A673 (cell line): ENCODE results near the gene TRIM61.
"Not testable (repeated sequence)": the region's sequence is repeated elsewhere in the genome, so short reads cannot be mapped to it uniquely, and the experiment has no call there.

ENCODE experiments used
- EZH2 ChIP-seq: fragments of 200-600 bp; sonication (generic); IDR thresholded peaks from 2 replicates; pipeline ENCODE4 v1.6.1; 2017; ENCODE audit warnings: borderline replicate concordance, low read depth, mild to moderate bottlenecking, mixed read lengths, antibody characterized with exemption, low read length; ENCODE audit not compliant: poor library complexity, severe bottlenecking
- TF ChIP-seq, protein P1 (sequence below): fragments of 300-800, 200-600 bp; sonication (generic); conservative IDR thresholded peaks from 2 replicates; pipeline ENCODE4 v1.5.1; 2017; ENCODE audit warnings: low read depth, mild to moderate bottlenecking, antibody characterized with exemption, low read length, moderate library complexity, mixed read lengths

DNA sequence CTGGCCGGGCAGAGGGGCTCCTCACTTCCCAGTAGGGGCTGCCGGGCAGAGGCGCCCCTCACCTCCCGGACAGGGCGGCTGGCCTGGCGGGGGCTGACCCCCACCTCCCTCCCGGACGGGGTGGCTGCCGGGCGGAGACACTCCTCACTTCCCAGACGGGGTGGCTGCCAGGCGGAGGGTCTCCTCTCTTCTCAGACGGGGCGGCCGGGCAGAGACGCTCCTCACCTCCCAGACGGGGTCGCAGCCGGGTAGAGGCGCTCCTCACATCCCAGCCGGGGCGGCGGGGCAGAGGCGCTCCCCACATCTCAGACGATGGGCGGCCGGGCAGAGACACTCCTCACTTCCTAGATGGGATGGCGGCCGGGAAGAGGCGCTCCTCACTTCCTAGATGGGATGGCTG, 42.5 kb upstream of the TRIM61 start:
- TF ChIP-seq, protein P1, sequence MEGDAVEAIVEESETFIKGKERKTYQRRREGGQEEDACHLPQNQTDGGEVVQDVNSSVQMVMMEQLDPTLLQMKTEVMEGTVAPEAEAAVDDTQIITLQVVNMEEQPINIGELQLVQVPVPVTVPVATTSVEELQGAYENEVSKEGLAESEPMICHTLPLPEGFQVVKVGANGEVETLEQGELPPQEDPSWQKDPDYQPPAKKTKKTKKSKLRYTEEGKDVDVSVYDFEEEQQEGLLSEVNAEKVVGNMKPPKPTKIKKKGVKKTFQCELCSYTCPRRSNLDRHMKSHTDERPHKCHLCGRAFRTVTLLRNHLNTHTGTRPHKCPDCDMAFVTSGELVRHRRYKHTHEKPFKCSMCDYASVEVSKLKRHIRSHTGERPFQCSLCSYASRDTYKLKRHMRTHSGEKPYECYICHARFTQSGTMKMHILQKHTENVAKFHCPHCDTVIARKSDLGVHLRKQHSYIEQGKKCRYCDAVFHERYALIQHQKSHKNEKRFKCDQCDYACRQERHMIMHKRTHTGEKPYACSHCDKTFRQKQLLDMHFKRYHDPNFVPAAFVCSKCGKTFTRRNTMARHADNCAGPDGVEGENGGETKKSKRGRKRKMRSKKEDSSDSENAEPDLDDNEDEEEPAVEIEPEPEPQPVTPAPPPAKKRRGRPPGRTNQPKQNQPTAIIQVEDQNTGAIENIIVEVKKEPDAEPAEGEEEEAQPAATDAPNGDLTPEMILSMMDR = not testable (repeated sequence)
- TF ChIP-seq EZH2 = not testable (repeated sequence)
